ENCODE measurements around the gene MUC6. TPM values are rescaled to one million over a fixed set of nuclear protein-coding genes. Genes with fewer than 3 reads are reported as not detected.

MUC6 gene
- total and polyA plus RNA-seq, 10 of the 15 experiments (the other 5 are each of a cell fraction or from before 2014, with no cell fraction given) = 0.03 TPM; not detected in 8

DNA sequence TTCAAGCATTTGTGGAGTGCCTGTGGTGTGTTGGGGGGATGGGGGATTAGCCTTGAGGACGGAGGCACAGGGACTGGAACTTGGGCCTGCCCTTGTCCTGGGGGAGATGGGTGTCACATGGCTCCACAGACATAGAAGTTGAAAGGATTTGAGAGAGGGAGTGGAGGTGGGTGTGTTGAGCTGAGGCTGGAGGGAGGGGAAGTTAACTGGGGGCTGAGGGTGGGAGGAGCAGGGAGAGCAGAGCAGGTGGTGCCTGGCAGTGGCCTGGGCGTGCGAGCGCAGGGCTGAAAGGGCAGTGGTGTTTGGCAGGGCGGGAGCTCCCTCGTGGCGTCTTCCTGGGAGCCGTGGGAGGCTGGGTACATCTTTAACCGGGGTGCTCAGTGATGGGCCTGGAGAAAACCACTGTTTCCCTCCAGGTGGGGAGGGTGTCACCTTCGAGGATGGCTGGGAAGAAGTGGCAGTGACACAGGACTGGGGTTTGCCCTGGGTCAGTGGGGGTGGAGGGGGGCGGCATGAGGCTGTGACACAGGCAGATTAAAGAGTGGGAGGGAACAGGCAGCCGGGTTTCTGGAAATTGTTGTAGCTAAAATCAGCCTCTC lies 65.3 kb downstream of the MUC6 start:
- Histone ChIP-seq H3K36me3 (ENCODE audit: control insufficient read depth in 2 of 2, insufficient read depth in 2 of 2, low read length in 1 of 2) (peaks cover 3 to 26% of the 10 kb centered on the region in 2 experiments; a peak in 3 of 4 replicates), H3K4me1 (ENCODE audit: control insufficient read depth, insufficient read depth, low read length) (no peaks in the 10 kb centered on the region), H4K20me1 (ENCODE audit: control insufficient read depth, insufficient read depth) (no peaks in the 10 kb centered on the region), H2AFZ (ENCODE audit: control insufficient read depth, low read depth, low read length) (no peak overlapping the region), H3K79me2 (ENCODE audit: control insufficient read depth, insufficient read depth, low read length) (no peaks in the 10 kb centered on the region), H3K4me3 (no peak overlapping the region), H3K27ac (ENCODE audit: control insufficient read depth, insufficient read depth) (no peak overlapping the region), H3K9ac (ENCODE audit: control insufficient read depth, insufficient read depth, low read length) (no peak overlapping the region), H3K27me3 (replicated peaks in 1 of 2; ENCODE audit: control insufficient read depth in 2 of 2, insufficient read depth in 2 of 2, low read length in 1 of 2) (no peaks in the 10 kb centered on the region), H3K9me3 (replicated peaks; ENCODE audit: control insufficient read depth, insufficient read depth, low read length) (no peaks in the 10 kb centered on the region), H3K4me2 (ENCODE audit: control insufficient read depth, insufficient read depth) (no peak overlapping the region)
- CTCF ChIA-PET = no interaction called here
- SMC1A ChIA-PET (ENCODE audit: uncharacterized antibody, unreplicated experiment) = no interaction called here
- in situ Hi-C loops (cut with MboI) = no loop called here
- TF ChIP-seq RAD51 (IDR thresholded peaks at IDR 0.05) = no peak
- TF ChIP-seq POLR2AphosphoS2 (IDR thresholded peaks at IDR 0.05; ENCODE audit: low read depth, low read length) = no peak
- no peak for TF ChIP-seq MTA3 (IDR thresholded peaks at IDR 0.05; ENCODE audit: borderline replicate concordance, low read length)
- TF ChIP-seq, protein P1, sequence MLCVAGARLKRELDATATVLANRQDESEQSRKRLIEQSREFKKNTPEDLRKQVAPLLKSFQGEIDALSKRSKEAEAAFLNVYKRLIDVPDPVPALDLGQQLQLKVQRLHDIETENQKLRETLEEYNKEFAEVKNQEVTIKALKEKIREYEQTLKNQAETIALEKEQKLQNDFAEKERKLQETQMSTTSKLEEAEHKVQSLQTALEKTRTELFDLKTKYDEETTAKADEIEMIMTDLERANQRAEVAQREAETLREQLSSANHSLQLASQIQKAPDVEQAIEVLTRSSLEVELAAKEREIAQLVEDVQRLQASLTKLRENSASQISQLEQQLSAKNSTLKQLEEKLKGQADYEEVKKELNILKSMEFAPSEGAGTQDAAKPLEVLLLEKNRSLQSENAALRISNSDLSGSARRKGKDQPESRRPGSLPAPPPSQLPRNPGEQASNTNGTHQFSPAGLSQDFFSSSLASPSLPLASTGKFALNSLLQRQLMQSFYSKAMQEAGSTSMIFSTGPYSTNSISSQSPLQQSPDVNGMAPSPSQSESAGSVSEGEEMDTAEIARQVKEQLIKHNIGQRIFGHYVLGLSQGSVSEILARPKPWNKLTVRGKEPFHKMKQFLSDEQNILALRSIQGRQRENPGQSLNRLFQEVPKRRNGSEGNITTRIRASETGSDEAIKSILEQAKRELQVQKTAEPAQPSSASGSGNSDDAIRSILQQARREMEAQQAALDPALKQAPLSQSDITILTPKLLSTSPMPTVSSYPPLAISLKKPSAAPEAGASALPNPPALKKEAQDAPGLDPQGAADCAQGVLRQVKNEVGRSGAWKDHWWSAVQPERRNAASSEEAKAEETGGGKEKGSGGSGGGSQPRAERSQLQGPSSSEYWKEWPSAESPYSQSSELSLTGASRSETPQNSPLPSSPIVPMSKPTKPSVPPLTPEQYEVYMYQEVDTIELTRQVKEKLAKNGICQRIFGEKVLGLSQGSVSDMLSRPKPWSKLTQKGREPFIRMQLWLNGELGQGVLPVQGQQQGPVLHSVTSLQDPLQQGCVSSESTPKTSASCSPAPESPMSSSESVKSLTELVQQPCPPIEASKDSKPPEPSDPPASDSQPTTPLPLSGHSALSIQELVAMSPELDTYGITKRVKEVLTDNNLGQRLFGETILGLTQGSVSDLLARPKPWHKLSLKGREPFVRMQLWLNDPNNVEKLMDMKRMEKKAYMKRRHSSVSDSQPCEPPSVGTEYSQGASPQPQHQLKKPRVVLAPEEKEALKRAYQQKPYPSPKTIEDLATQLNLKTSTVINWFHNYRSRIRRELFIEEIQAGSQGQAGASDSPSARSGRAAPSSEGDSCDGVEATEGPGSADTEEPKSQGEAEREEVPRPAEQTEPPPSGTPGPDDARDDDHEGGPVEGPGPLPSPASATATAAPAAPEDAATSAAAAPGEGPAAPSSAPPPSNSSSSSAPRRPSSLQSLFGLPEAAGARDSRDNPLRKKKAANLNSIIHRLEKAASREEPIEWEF (IDR thresholded peaks at IDR 0.05; ENCODE audit: insufficient replicate concordance, low read depth, low read length) = no peak
- TF ChIP-seq, protein P2, sequence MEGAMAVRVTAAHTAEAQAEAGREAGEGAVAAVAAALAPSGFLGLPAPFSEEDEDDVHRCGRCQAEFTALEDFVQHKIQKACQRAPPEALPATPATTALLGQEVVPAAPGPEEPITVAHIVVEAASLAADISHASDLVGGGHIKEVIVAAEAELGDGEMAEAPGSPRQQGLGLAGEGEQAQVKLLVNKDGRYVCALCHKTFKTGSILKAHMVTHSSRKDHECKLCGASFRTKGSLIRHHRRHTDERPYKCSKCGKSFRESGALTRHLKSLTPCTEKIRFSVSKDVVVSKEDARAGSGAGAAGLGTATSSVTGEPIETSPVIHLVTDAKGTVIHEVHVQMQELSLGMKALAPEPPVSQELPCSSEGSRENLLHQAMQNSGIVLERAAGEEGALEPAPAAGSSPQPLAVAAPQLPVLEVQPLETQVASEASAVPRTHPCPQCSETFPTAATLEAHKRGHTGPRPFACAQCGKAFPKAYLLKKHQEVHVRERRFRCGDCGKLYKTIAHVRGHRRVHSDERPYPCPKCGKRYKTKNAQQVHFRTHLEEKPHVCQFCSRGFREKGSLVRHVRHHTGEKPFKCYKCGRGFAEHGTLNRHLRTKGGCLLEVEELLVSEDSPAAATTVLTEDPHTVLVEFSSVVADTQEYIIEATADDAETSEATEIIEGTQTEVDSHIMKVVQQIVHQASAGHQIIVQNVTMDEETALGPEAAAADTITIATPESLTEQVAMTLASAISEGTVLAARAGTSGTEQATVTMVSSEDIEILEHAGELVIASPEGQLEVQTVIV (IDR thresholded peaks at IDR 0.05; ENCODE audit: borderline replicate concordance, partially characterized antibody) = no peak
- DNase-seq (ENCODE audit: low read depth, low spot score) (no peak), FAIRE-seq (no peak), ATAC-seq (no peak)
- POLR2A ChIA-PET = no interaction called here
- intact Hi-C loops (cut with micrococcal nuclease; ENCODE audit: unreplicated experiment) = no loop called here
- RAD21 ChIA-PET (ENCODE audit: unreplicated experiment) = no interaction called here
- no TSS peak for BruUV-seq (replicated peaks)
- 80% methylated on average over 9 of the region's 12 CpGs for WGBS (ENCODE audit: insufficient coverage, insufficient replicate concordance, low lambda C conversion rate, missing lambda C conversion rate)
